H9 (cell line): ENCODE results near the gene H2BK1. TPM values are rescaled to one million over a fixed set of nuclear protein-coding genes. Genes with fewer than 3 reads are reported as not detected.

ENCODE experiments used
- DNase-seq: peaks from one replicate; pipeline ENCODE4 v3.0.0-alpha.2; 2017
- H2AFZ ChIP-seq: one replicate; pipeline ENCODE4 v1.6.1; 2013; ENCODE audit warnings: mild to moderate bottlenecking, low read length, control low read depth, moderate library complexity
- H2AK5ac ChIP-seq: 2 replicates; pipeline ENCODE4 v1.6.1; 2013; ENCODE audit warnings: low read length, control low read depth, mixed read lengths; ENCODE audit not compliant: insufficient read length
- H2BK120ac ChIP-seq: one replicate; pipeline ENCODE4 v1.6.1; 2013; ENCODE audit warnings: low read depth, mild to moderate bottlenecking, low read length, control low read depth, inconsistent platforms; ENCODE audit not compliant: poor library complexity, severe bottlenecking
- H2BK12ac ChIP-seq: 2 replicates; pipeline ENCODE4 v1.6.1; 2013; ENCODE audit warnings: low read length, control low read depth, mixed read lengths, low read depth; ENCODE audit not compliant: insufficient read length
- H2BK15ac ChIP-seq: 2 replicates; pipeline ENCODE4 v1.6.1; 2013; ENCODE audit warnings: low read depth, low read length, control low read depth
- H2BK20ac ChIP-seq: one replicate; pipeline ENCODE4 v1.6.1; 2013; ENCODE audit warnings: low read depth, mild to moderate bottlenecking, low read length, control low read depth, inconsistent platforms; ENCODE audit not compliant: poor library complexity, severe bottlenecking
- H2BK5ac ChIP-seq: 2 replicates; pipeline ENCODE4 v1.6.1; 2013; ENCODE audit warnings: low read length, control low read depth, mixed read lengths; ENCODE audit not compliant: insufficient read length
- H3K14ac ChIP-seq: 2 replicates; pipeline ENCODE4 v1.6.1; 2013; ENCODE audit warnings: low read length, control low read depth; ENCODE audit not compliant: insufficient read depth
- H3K18ac ChIP-seq: 2 replicates; pipeline ENCODE4 v1.6.1; 2013; ENCODE audit warnings: low read depth, mild to moderate bottlenecking, mixed read lengths, low read length, control low read depth; ENCODE audit not compliant: insufficient read length
- H3K23ac ChIP-seq: 2 replicates; pipeline ENCODE4 v1.6.1; 2013; ENCODE audit warnings: low read length, control low read depth, mixed read lengths, low read depth; ENCODE audit not compliant: insufficient read length
- H3K23me2 ChIP-seq: 2 replicates; pipeline ENCODE4 v1.6.1; 2013; ENCODE audit warnings: low read depth, mild to moderate bottlenecking, mixed read lengths, low read length, control low read depth; ENCODE audit not compliant: insufficient read length, poor library complexity, severe bottlenecking
- H3K27ac ChIP-seq: 2 replicates; pipeline ENCODE4 v1.5.1; 2013; ENCODE audit warnings: low read length, control low read depth, mixed read lengths, low read depth; ENCODE audit not compliant: insufficient read length
- H3K27me3 ChIP-seq: 2 replicates; pipeline ENCODE4 v1.6.1; 2013; ENCODE audit warnings: low read length, control low read depth, inconsistent platforms; ENCODE audit not compliant: insufficient read depth
- H3K4ac ChIP-seq: 2 replicates; pipeline ENCODE4 v1.6.1; 2013; ENCODE audit warnings: low read depth, mild to moderate bottlenecking, control low read depth, inconsistent platforms, low read length, moderate library complexity
- H3K4me1 ChIP-seq: 2 replicates; pipeline ENCODE4 v1.6.1; 2013; ENCODE audit warnings: low read length, control low read depth, inconsistent platforms; ENCODE audit not compliant: insufficient read depth
- H3K4me2 ChIP-seq: 2 replicates; pipeline ENCODE4 v1.6.1; 2013; ENCODE audit warnings: low read length, control low read depth, mixed read lengths; ENCODE audit not compliant: insufficient read length, insufficient read depth
- H3K56ac ChIP-seq: 2 replicates; pipeline ENCODE4 v1.6.1; 2013; ENCODE audit warnings: low read depth, mild to moderate bottlenecking, mixed read lengths, low read length, control low read depth; ENCODE audit not compliant: insufficient read length
- H3K79me1 ChIP-seq: 2 replicates; pipeline ENCODE4 v1.6.1; 2013; ENCODE audit warnings: low read depth, mild to moderate bottlenecking, moderate library complexity, low read length, control low read depth, inconsistent platforms; ENCODE audit not compliant: insufficient read depth, poor library complexity, severe bottlenecking
- H3K79me2 ChIP-seq: 2 replicates; pipeline ENCODE4 v1.6.1; 2013; ENCODE audit warnings: low read length, control low read depth, inconsistent platforms; ENCODE audit not compliant: insufficient read depth
- H3K9ac ChIP-seq: 2 replicates; pipeline ENCODE4 v1.6.1; 2013; ENCODE audit warnings: low read length, control low read depth, mixed read lengths; ENCODE audit not compliant: insufficient read length; ENCODE audit errors: extremely low read depth
- H3K9me3 ChIP-seq: one replicate; pipeline ENCODE4 v1.6.1; 2013; ENCODE audit warnings: low read depth, low read length, inconsistent platforms; ENCODE audit not compliant: control insufficient read depth
- H3T11ph ChIP-seq: one replicate; pipeline ENCODE4 v1.6.1; 2013; ENCODE audit warnings: mild to moderate bottlenecking, low read length, control low read depth, inconsistent platforms
- H4K20me1 ChIP-seq: one replicate; pipeline ENCODE4 v1.6.1; 2013; ENCODE audit not compliant: control insufficient read depth, insufficient read length, insufficient read depth
- H4K5ac ChIP-seq: 2 replicates; pipeline ENCODE4 v1.6.1; 2013; ENCODE audit warnings: low read depth, mild to moderate bottlenecking, mixed read lengths, low read length, control low read depth; ENCODE audit not compliant: insufficient read length
- H4K8ac ChIP-seq: replicated peaks from 2 replicates; pipeline ENCODE4 v1.6.1; 2013; ENCODE audit warnings: low read length, control low read depth, mixed read lengths, low read depth; ENCODE audit not compliant: insufficient read length
- H4K91ac ChIP-seq: 2 replicates; pipeline ENCODE4 v1.6.1; 2013; ENCODE audit warnings: low read depth, mild to moderate bottlenecking, moderate library complexity, mixed read lengths, low read length, control low read depth; ENCODE audit not compliant: insufficient read length
- H3K27ac Mint-ChIP-seq, 3 experiments: 2 replicates in 2 of 3; 3 replicates in 1 of 3; pipeline ENCODE4 v1.8.0; 2020 to 2021; ENCODE audit warnings: mixed read lengths in 3 of 3, mild to moderate bottlenecking in 1 of 3, moderate library complexity in 1 of 3
- H3K27me3 Mint-ChIP-seq: 2 replicates; pipeline ENCODE4 v1.8.0; 2021; ENCODE audit warnings: low read depth, mild to moderate bottlenecking, moderate library complexity, mixed read lengths
- H3K36me3 Mint-ChIP-seq, 3 experiments: 2 replicates in 2 of 3; 3 replicates in 1 of 3; pipeline ENCODE4 v1.8.0; 2020 to 2021; ENCODE audit warnings: low read depth in 3 of 3, mixed read lengths in 3 of 3; ENCODE audit not compliant: insufficient read depth in 1 of 3
- H3K4me1 Mint-ChIP-seq, 2 experiments: 2 replicates each; pipeline ENCODE4 v1.8.0; 2020; ENCODE audit warnings: mixed read lengths in 2 of 2
- H3K4me3 Mint-ChIP-seq, 2 experiments: 2 replicates in 1 of 2; 3 replicates in 1 of 2; pipeline ENCODE4 v1.8.0; 2020 to 2021; ENCODE audit warnings: mild to moderate bottlenecking in 2 of 2, mixed read lengths in 2 of 2, moderate library complexity in 1 of 2
- H3K9me3 Mint-ChIP-seq, 2 experiments: 2 replicates in 1 of 2; 3 replicates in 1 of 2; pipeline ENCODE4 v1.8.0; 2020; ENCODE audit warnings: mild to moderate bottlenecking in 2 of 2, mixed read lengths in 2 of 2, moderate library complexity in 1 of 2
- total RNA-seq: library from RNA; stranded (reverse); gene quantifications from 2 replicates; pipeline ENCODE4 v1.2.1, GENCODE V29; 2021
- TF ChIP-seq, protein P1 (sequence below): fragments of 200-600 bp; sonication (generic); conservative IDR thresholded peaks from 3 replicates; pipeline ENCODE4 v1.8.0; 2021; ENCODE audit warnings: antibody characterized with exemption, mild to moderate bottlenecking

H2BK1 gene
- total RNA-seq, 1 experiment from 2014 or later: not detected

DNA sequence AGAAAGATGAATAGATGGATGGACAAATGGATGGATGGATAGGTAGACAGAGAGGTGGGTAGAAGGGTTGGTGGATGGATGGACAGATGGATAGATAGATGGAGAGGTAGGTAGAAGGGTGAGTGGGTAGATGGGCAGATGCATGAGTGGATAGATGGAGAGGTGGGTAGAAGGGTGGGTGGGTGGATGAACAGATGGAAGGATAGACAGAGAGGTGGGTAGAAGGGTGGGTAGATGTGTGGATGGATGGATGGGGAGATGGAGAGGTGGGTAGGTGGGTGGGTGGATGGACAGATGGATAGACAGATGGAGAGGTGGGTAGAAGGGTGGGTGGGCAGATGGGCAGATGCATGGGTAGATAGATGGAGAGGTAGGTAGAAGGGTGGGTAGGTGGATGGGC is 12.4 kb downstream of the H2BK1 start:
- Histone ChIP-seq H2BK5ac (no peak overlapping the region), H3K27me3 (no peaks in the 10 kb centered on the region; the same call in 1 of the 2 replicates), H3K23ac (no peak overlapping the region), H3K4ac (no peak overlapping the region), H3K79me1 (no peaks in the 10 kb centered on the region), H3T11ph (no peak overlapping the region), H4K20me1 (no peaks in the 10 kb centered on the region), H3K27ac (no peak overlapping the region), H3K79me2 (no peaks in the 10 kb centered on the region), H3K9ac (no peak overlapping the region), H3K23me2 (no peaks in the 10 kb centered on the region), H4K91ac (no peak overlapping the region), H3K14ac (no peak overlapping the region), H2AK5ac (no peak overlapping the region), H3K56ac (no peak overlapping the region), H3K18ac (no peak overlapping the region), H3K9me3 (no peaks in the 10 kb centered on the region), H3K4me1 (no peaks in the 10 kb centered on the region; the same call in 1 of the 2 replicates), H2AFZ (no peak overlapping the region), H4K8ac (no peak overlapping the region), H4K5ac (no peak overlapping the region), H2BK120ac (no peak overlapping the region), H2BK12ac (no peak overlapping the region), H2BK20ac (no peak overlapping the region), H2BK15ac (no peak overlapping the region), H3K4me2 (no peak overlapping the region)
- no peaks in the 10 kb centered on the region for H3K36me3 Mint-ChIP-seq
- H3K27ac Mint-ChIP-seq: no peak overlapping the region
- H3K27me3 Mint-ChIP-seq: peaks cover 20% of the 10 kb centered on the region
- no peaks in the 10 kb centered on the region for H3K9me3 Mint-ChIP-seq
- TF ChIP-seq, protein P1, sequence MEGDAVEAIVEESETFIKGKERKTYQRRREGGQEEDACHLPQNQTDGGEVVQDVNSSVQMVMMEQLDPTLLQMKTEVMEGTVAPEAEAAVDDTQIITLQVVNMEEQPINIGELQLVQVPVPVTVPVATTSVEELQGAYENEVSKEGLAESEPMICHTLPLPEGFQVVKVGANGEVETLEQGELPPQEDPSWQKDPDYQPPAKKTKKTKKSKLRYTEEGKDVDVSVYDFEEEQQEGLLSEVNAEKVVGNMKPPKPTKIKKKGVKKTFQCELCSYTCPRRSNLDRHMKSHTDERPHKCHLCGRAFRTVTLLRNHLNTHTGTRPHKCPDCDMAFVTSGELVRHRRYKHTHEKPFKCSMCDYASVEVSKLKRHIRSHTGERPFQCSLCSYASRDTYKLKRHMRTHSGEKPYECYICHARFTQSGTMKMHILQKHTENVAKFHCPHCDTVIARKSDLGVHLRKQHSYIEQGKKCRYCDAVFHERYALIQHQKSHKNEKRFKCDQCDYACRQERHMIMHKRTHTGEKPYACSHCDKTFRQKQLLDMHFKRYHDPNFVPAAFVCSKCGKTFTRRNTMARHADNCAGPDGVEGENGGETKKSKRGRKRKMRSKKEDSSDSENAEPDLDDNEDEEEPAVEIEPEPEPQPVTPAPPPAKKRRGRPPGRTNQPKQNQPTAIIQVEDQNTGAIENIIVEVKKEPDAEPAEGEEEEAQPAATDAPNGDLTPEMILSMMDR: no peak
- no peak for DNase-seq
- H3K4me3 Mint-ChIP-seq: no peak overlapping the region
- peaks cover 3 to 5% of the 10 kb centered on the region in 2 experiments for H3K4me1 Mint-ChIP-seq
